HG03460 (cell line): ENCODE results near the gene CBFA2T2.
A peak's percentile ranks its signal among the peaks of the same experiment; 100 is the strongest.

Experiments
- ATAC-seq: cut with Tn5 transposase; IDR thresholded peaks from one replicate; pipeline ENCODE4 v1.9.1; 2021; ENCODE audit not compliant: unreplicated experiment

CBFA2T2 gene

DNA sequence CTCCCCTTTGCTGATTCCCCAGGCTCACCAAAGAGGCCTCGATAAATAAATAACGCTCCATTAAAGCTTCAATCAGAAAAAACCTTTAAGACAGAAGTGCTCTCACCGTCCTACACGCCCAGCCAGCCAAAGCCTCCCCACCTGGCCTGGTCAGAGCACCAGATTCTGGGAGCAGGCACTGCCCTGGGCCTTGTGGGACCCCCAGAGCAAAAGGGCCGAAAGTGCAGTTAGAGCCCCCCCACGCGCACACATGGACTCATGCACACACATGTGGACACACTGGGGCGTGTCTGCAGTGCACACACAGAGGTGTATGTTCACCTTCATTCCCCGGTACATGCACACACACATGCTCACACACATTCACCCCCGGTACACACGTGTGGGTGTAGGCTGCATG lies 186.2 kb downstream of the CBFA2T2 start:
- no peak for ATAC-seq

DNA sequence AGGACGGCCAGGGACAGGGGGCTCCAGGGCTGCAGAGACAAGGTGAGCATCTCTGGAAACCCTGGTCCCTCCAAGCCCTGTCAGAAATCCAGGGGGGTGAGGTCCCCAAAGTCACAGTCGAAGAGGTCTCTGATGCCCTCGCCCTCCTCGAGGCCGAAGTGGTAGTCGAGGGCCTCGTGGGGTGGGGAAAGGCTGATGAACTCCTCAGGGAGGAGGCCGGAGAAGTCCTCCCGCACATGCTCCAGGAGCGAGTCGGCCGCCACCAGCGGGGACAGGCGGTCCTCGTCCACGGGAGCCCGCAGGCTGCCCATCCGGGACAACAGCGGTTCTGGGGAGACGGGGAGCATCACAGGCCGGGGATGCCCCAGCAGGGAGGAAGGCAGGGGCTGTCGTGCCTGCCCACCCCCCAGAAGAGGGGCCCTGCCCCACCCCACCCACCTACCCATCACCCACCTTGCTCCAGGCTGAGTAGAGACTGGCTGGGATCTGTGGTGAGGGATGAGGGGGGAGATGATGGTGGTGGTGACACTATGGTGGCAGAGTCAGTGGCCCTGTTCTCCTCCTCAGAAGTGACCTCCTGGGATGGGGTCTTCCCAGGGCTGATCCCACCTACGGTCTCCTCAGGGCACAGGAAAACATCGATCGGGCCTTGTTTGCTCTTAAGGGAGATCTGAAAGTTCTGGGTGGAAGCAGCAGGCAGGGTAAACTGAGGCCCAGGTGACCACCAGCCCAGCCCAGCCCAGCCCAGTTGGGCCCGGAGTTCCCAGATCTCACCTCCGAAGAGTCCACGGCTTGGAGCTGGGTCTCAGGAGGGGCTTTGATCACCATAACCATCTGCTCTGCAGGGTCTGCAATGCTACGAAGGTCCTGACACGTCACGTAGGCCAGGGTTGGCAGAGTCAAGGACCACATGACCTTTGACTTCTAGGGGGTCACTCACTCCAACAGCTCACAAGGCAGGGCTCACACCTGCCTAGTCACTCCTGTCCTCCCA lies 187.1 kb downstream of the CBFA2T2 start:
- ATAC-seq: no peak

DNA sequence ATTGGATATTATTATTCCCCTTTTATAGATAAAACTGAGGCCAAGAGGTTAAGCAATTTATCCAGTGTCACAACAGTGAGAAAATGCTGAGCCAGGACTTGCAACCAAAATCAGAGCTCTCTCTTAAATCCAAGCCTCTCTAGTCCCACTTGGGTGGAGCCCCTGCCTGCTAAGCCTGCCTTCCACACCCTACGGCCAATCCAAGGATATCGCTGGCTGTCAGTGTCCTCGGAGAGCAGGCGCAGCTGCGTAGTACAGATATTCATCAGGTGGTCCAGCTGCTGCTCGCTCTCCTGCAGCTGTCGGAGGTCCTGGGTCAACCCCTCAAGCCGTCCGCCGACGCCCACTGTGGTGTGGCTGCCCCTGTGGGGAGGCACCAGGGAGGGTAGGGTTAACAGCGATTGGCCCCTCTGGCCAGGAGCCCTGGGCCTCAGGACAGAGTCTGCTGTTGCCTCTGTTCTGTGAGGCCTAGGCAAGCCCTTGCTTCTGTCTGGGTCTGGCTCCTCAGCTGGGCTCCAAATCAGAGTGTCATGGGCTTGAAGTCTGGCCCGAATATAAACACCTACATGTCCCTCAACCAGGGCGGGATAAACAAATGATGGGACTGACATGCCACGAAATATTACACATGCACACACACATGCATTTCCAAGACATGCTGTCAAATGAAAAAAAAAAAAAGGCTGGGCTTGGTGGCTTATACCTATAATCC lies 188.3 kb downstream of the CBFA2T2 start:
- ATAC-seq: no peak

DNA sequence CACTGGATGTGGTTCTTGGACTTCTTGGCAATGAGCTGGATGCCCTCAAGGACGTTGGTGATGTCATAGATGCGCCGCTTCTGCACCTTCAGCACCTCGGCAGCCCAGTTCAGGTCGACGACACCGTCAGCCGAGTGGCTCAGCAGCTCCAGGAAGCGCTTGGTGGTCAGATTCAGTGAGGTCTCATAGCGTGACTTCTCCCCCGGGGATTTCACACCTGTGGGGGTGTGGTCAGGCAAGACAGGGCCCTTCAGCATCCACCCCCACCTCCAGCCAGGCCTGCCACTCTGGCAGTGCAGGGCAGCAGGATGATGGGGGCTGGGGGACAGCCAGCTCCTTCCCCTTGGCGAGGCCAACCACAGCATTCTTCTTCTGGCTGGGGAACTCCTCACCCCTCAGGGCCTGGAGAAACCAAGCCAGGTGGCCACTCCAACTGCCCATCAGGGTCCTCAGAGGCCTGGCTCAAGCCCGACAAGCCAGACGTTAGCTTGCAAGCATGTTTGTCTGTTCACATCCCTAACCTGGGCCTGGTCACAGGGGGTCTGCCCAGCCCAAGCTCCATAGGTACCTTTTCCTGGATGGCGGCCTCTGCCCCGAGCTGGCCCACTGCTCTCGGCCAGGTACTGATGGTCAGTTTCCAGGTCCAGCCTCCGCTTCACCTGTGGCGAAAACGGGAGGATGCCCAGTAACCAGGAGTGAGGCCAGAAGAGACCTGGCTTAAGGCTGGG lies 190.0 kb downstream of the CBFA2T2 start:
- ATAC-seq: peak; percentile 64

DNA sequence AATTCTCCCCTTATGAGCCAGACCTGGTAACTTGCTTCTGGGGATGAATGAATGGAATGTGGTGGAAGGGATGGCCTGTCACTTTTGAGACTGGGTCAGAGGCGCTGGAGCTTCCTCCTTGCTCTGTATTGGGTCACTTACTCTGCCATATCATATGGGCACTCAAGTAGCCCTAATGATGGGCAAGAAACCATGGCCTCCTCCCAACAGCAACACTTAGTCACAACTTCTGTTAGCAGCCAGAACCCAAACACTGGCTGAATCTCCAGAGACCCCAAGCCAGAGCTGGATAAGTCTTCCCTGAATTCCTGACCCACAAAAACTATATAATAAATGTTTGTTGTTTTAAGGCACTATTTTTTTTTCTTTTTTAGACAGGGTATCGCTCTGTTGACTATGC lies 190.8 kb downstream of the CBFA2T2 start:
- no peak for ATAC-seq

DNA sequence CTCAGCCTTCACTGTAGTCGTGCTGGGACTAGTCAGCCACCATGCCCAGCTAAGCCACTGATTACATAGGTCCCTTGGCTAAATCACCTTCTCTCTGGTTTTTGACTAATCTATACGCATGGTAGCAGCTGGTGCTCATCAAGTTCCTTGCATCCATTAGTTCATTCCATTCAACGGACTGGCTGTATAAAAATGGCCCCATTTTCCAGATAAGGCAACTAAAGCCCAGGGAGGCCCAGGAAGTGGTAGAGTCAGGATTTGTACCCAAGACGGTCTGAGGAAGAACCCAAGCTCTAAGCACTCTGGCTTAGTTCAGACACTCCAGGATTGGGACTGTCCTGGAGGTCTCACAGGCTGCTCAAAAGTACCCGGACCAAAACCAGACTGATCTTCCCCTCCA lies 191.4 kb downstream of the CBFA2T2 start:
- ATAC-seq: no peak

DNA sequence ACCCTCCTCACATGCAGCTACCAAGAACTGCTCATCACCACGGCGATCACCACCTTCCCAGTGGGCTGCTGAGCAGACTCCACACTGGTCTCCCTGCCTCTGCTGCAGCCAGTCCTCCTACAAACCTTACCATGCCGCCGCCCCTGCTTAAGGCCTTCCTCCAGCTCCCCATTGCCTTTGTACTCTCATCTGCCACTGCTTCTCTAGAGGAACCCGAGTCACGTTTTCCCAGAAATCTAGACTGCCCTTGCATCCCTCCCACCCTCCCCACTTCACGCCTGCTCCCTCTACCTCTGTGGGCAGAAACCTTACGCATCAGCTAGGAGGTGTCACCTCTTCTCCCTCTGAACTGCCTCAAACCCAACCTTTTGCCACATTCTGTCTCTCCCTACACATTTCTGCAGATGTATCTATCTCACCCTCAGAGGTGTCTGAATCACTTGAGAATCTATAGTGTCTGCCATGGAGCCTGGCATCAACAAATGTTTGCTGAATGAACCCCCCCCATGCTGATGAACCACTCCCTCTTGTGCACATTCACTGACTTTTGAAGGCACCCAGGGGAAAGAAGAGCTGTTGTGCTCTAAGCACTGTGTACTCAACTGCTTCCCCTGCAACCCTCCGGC lies 191.9 kb downstream of the CBFA2T2 start:
- ATAC-seq: no peak

DNA sequence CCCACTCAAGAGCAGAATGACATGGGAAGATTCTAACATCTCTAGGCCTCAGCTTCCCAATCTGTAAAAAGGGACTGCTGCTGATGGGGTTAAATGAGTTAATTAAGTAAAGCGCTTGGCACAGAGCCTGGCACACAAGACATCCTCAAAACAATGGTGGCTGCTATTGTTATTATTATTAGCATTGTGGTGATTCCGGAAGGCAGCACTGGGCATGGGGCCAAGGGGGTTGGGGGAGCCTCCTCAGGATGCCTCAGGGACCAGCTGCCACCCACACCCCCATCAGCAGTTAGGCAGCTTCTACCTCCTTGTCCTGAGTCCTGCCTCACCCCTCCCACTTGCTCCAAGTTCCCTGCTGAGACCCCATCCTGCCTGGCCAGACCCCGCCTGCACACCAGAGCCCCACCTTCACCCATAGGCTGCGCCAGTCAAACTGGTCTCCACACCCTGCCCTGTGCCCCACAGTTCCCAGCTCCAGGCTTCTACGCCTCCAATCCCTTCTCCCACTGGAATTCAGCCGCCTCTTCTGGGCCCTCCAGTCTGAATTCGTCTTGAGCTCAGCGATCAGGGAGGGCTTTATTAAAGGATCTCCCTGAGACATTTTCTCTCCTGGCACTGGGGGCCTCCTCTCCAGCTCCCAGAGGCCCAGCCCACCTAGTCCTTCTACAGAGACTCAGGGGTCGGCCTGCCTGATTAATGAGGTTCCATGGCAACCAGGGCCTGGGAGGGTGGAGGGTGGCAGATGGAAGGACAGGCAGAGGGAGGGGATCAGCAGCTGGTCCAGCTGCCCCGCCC lies 194.8 kb downstream of the CBFA2T2 start:
- no peak for ATAC-seq

DNA sequence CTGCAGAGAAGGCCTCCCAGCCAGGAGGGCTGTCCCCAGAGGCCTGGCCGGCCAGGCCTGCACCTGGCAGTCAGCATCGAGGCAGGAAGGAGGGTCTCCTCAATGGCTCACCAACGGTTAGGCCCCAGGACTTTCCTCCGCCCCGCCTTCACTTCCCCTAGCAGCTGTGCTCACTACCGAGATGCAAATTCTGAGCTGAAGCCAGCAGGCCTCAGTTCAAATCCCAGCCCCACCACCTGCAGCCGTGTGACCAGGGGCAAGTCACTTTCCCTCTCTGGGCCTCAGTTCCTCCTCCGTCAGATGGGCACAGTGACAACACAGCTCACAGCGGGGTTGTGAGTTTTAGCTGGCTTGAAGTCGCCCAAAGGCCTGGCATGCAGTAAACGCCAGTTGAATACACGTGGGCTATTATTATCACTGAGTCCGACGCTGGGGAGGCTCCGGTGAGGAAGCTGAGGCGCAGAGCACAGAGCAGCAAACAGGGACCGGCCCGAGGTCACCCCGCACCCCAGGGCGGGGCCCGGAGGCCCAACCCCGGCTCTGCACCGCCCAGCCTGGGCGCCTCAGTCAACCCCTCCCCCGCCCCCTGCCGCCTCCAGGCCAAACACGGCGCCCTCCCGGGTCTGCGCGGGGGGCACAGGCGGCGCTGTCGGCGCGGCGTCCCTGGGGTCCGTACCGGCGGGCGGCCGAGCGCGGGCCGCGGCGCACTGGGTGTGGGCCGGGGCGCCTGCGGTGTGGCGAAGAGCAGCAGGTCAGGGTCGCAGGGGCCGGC lies 195.6 kb downstream of the CBFA2T2 start:
- ATAC-seq: peak; percentile 43

DNA sequence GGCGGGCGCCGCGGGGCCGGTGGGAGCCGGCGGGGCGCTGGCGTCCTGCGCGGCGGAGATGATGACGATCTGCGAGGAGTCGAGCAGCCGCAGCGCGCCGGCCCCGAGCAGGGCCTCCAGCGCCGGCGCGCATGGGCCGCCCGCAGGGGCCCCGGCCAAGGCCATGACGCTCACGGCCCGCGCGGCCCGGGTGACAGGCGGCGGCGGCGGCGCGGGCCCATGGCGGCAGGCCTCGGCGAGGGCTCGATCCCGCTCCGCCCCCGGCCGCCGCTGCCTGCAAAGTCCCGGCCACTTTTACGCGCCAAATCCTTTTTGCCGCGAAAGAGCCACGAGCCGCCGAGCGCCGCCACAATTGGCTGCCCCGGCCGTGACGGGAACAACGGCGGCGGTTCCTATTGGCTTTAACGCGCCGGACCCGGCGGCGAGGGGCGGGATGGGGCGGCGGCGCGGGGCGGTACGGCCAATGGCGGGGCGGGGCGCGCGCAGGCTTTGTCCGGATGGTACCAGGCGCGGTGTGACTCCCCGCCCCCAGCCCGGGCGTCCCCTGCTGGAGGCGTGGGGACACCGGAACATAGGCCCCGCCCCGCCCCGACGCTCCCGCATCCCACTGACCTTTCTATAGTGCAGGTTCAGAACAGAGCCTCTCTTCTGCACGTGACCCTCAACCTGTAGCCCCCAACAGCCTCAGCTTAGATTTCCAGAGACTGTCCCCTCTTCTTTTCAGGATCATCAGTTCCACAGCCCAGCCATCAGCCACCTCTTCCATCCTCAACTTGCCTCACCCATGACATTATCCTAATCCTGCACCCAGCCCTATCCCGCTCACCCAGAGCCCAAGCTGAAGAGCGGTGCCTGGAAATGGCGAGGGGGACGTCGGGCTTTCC lies 196.4 kb downstream of the CBFA2T2 start, which contains the start of gene E2F1:
E2F1 (minus strand) TSS at position 286 of the 884 bp plus-strand sequence; CDS start at position 165, 121 bp downstream.
- ATAC-seq: peak; percentile 78

DNA sequence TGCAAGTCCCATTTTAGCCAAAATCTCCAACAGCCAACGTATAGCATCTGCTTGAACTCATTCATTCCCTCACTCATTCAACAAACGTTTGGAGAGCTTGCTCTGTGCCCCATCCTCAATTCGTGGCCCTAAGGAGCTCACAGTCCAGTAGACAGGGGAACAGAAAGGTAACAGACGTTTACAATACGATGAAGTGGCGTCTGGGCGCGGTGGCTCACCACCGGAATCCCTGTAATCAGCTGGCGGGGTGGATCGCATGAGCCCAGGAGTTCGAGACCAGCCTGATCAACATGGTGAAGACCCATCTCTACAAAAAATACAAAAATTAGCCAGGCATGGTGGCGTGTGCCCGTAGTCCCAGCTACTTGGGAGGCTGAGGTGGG lies 197.1 kb downstream of the CBFA2T2 start:
- no peak for ATAC-seq

DNA sequence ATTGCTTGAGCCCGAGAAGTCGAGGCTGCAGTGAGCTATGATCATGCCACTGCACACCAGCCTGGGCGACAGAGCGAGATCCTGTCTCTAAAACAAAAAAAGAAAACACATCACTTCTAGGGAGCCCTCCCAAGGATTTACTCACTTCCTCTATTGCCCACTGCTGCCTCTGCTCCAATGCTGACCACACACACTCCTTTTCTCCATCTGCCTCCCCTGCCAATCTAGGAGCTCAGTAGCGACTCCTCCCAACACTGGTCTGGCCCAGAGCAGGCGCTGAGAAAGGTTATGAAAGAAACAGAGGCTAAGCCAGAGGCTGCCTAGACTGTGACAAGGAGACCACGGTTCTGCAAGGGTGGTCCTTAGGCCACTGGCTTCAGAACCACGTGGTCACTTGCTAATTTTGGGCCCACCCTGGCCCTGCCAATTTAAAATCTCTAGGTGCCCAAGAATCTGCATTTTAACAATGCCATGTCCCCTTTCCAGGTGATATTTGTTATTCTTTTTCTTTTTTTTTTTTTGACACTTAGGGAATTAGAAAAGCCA lies 197.5 kb downstream of the CBFA2T2 start:
- ATAC-seq: no peak

DNA sequence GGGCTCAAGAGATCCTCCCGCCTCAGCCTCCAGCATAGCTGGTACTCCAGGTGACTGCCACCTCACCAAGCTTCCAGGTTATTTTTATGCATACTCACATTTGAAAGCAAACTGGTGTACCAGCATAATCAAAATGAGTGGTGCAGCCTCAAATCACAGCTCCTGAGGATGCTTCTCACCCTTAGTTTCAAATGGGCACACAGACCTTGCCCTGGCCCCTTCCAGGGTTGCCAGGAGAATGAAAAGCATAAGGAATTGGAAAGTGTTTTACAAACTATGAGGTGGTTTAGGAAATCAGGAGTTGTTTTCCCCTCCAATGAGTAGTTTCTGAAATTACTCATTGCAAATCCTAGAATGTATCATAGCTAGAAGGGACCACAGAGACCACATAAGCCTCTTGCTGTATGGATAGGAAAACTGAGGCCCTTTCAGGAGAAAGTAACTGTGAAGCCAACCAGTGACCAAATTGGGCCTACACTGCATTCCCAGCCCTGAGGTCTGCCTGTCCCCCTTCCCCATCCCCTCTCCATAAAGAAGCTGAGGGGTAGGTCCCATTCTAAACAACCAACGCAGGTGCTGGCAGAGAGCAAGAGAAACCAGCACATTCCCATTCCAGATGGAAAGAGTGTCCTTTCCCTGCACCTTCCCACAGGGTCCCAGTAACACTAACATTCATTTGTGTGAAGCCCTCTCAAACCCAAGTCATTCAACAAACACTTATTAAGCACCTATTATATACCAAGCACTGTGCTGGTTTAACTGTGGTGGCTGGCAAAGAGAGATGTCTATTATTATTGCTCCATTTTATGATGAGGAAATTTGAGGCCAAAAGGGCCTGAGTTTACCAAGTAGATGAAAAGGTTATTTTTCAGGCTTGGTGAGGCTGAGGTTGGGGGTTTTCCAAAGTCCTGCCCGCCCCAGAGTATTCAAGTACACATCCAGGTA lies 198.4 kb downstream of the CBFA2T2 start:
- no peak for ATAC-seq

DNA sequence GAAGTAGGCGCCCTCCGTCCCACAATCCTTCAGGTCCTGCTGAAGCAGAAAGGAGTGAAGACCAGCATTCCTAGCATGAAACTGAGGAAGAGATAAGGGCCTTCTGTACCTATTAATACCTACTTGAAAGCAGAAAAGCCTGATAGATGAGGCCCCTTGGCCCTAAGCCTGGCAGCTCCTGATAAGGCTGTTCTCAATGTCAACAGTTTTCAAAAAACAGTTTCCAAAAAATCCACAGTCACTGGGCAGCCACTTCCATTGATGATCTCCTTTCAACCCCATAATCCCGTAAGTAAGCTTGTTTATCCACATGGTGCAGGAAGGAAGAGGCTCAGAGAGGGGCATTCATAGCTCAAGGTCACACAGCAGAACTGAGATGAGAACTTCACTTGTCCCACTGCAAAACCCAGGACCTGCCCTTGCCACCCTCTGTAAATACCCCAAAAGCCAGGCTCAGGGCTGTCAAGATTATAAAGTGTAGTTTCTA lies 199.1 kb downstream of the CBFA2T2 start:
- no peak for ATAC-seq

DNA sequence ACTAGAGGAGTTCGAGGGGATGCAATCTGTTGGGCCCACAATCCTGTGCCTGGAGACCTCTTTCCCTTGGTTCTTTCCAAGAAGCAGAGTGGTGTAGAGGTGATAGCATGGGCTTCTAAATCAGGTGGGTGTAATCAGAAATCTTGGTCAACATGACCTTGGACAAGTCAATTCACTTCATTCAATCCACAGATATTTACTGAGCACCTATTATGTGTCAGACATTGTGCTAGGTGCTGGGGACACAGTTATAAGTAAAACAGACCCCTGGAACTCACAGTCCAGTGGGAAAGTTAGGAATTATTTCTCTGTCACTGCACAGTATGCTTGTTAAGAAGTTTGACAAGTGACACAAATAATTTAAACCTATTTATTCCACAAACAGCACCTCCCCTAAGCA lies 199.6 kb downstream of the CBFA2T2 start:
- no peak for ATAC-seq

DNA sequence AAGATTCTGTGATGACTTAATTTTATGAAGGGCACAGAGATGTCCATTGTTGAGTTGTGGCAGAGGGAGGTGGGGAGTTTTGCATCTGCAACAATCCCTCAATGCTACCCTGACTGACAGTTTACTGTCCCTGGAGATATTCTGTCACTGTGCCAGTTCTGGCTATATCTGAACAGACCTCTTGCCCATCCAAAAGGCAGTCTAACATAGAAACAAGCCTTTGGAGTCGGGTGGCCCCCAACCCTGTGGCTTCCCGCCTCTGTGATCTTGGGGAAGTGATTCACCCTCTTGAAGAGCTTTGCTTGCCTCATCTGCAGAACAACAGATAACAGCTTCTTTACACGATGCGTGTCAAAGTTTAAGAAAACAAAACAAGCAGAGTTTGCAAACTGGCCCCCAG lies 200.1 kb downstream of the CBFA2T2 start:
- ATAC-seq: no peak

DNA sequence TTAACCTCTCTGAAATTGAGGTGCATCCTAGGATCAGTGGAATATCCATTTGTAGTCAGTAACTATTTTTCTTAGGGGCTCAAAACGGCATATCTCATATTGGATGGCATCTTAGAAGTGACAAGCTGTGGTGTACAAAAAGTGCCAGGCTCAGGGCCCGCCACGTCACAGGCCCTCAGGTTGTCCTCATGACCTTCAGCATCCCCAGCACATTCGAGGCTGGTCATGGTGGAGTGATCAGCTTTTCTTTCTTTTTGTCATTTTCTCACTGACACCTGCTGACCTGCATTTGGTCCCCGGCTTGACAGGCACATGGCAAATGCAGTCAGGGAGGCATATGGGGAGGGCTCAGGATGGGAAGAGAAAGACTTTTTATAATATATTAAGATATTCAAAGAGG lies 203.4 kb downstream of the CBFA2T2 start:
- no peak for ATAC-seq
